HG03196 (cell line): ENCODE data around the gene JAKMIP1.
"Not testable (repeated sequence)": the region's sequence is repeated elsewhere in the genome, so short reads cannot be mapped to it uniquely, and the experiment has no call there.

Experiments used
- ATAC-seq: cut with Tn5 transposase; IDR thresholded peaks from one replicate; pipeline ENCODE4 v1.9.1; 2021; ENCODE audit not compliant: unreplicated experiment

Gene JAKMIP1

GRCh38 chr4:6020613-6021012 is 179.7 kb downstream of the JAKMIP1 start:
- no peak for ATAC-seq

- no peak for ATAC-seq
These were observed 180.8 kb downstream of the JAKMIP1 start for GRCh38 chr4:6019316-6020263.

- ATAC-seq: no peak
These were observed 182.0 kb downstream of the JAKMIP1 start, which contains the start of gene C4orf50 for GRCh38 chr4:6018331-6018730. Gene C4orf50 (minus strand): TSS chr4:6018431.

- no peak for ATAC-seq
These were observed 182.5 kb downstream of the JAKMIP1 start for GRCh38 chr4:6017800-6018199.

- no peak for ATAC-seq
These were observed 183.3 kb downstream of the JAKMIP1 start for GRCh38 chr4:6017030-6017429.

- ATAC-seq: no peak
These were observed 186.8 kb downstream of the JAKMIP1 start for GRCh38 chr4:6013564-6013963.

GRCh38 chr4:6012200-6012599 is 188.1 kb downstream of the JAKMIP1 start:
- no peak for ATAC-seq

- ATAC-seq: no peak
These were observed 188.7 kb downstream of the JAKMIP1 start for GRCh38 chr4:6011686-6012085.

- ATAC-seq: no peak
These were observed 189.1 kb downstream of the JAKMIP1 start for GRCh38 chr4:6011271-6011671.

- ATAC-seq: no peak
These were observed 189.6 kb downstream of the JAKMIP1 start for GRCh38 chr4:6010789-6011188.

- ATAC-seq: no peak
These were observed 190.9 kb downstream of the JAKMIP1 start for GRCh38 chr4:6009452-6009851.

- no peak for ATAC-seq
These were observed 191.5 kb downstream of the JAKMIP1 start for GRCh38 chr4:6008766-6009385.

- ATAC-seq: no peak
These were observed 192.2 kb downstream of the JAKMIP1 start for GRCh38 chr4:6008092-6008551.

- no peak for ATAC-seq
These were observed 195.2 kb downstream of the JAKMIP1 start for GRCh38 chr4:6005175-6005574.

GRCh38 chr4:6003485-6003884 is 196.9 kb downstream of the JAKMIP1 start:
- not testable (repeated sequence) for ATAC-seq

- ATAC-seq: no peak
These were observed 197.4 kb downstream of the JAKMIP1 start for GRCh38 chr4:6002926-6003325.

- no peak for ATAC-seq
These were observed 197.9 kb downstream of the JAKMIP1 start for GRCh38 chr4:6002492-6002833.

GRCh38 chr4:6001680-6002491 is 198.5 kb downstream of the JAKMIP1 start:
- no peak for ATAC-seq

GRCh38 chr4:5999830-6000365 is 200.5 kb downstream of the JAKMIP1 start:
- no peak for ATAC-seq

GRCh38 chr4:5999356-5999755 is 201.0 kb downstream of the JAKMIP1 start:
- ATAC-seq: no peak

- ATAC-seq: no peak
These were observed 201.9 kb downstream of the JAKMIP1 start for GRCh38 chr4:5998333-5998936.
